NCI-H748 treated with DMSO at 0.1 percent for 48 hours (cell line): ENCODE data around the gene THRB.
A peak's percentile ranks its signal among the peaks of the same experiment; 100 is the strongest.
"Not testable (repeated sequence)": the region's sequence is repeated elsewhere in the genome, so short reads cannot be mapped to it uniquely, and the experiment has no call there.

Experiments used
- DNase-seq: peaks from one replicate; lab custom pipeline; 2025; lab: John Stamatoyannopoulos, UW

Gene THRB

GRCh38 chr3:24096271-24096670 is 398.4 kb downstream of the THRB start:
- DNase-seq = no peak

GRCh38 chr3:24094818-24095217 is 399.8 kb downstream of the THRB start:
- DNase-seq = not testable (repeated sequence)

- DNase-seq = no peak
These were observed 405.9 kb downstream of the THRB start for GRCh38 chr3:24088782-24089181.

GRCh38 chr3:24087469-24087868 is 407.2 kb downstream of the THRB start:
- no peak for DNase-seq

GRCh38 chr3:24086617-24087404 is 407.8 kb downstream of the THRB start:
- DNase-seq = peak; percentile 1

- DNase-seq = no peak
These were observed 408.4 kb downstream of the THRB start for GRCh38 chr3:24086206-24086605.

GRCh38 chr3:24072193-24072592 is 422.5 kb downstream of the THRB start:
- no peak for DNase-seq

GRCh38 chr3:24069045-24069444 is 425.6 kb downstream of the THRB start:
- peak; percentile 4 for DNase-seq

- DNase-seq = no peak
These were observed 427.2 kb downstream of the THRB start for GRCh38 chr3:24067483-24067882.
